Measurements from ENCODE around the gene CDCA5. TPM values are rescaled to one million over a fixed set of nuclear protein-coding genes. Genes with fewer than 3 reads are reported as not detected.

The CDCA5 gene
- total RNA-seq, 3 donors from 2014 or later (not counting 1 experiment from before 2014, with no cell fraction given): 3.3 to 6.8 (median 3.8) TPM

DNA sequence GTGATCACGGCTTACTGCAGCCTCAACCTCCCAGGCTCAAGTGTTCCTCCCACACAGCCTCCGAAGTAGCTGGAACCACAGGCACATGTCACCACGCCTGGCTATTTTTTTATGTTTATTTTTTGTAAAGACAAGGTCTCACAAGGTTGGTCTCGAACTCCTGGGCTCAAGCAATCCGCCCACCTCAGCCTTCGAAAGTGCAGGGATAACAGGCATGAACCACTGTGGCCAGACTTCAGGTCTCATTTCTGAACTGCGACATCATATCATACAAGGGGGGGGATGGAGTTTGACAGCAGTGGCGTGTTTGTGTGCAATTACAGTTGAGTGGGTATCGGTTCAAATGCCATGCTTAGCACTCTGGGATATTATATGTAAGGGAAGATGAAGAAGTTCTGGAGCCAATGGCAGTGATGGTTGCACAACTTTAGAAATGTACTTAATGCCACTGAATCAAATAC, 32.4 kb downstream of the CDCA5 start:
- peaks cover 0 to 6% of the 10 kb centered on the region in 2 donors for H3K27me3 Mint-ChIP-seq (ENCODE audit: low read depth in 2 of 2)
- H3K27me3 ChIP-seq (ENCODE audit: control insufficient read depth, insufficient read depth, low read length): no peaks in the 10 kb centered on the region
- H3K4me1 Mint-ChIP-seq: peaks cover 16 to 24% of the 10 kb centered on the region in 2 donors
- intact Hi-C loops (cut with micrococcal nuclease): no loop called here
- H3K4me3 Mint-ChIP-seq: no peak overlapping the region
- no peaks in the 10 kb centered on the region for H3K36me3 ChIP-seq (ENCODE audit: control insufficient read depth, insufficient read depth, low read length)
- H3K27ac ChIP-seq (ENCODE audit: low read length): no peak overlapping the region
- no peak for TF ChIP-seq CTCF (IDR thresholded peaks at IDR 0.05)
- no peaks in the 10 kb centered on the region for H3K36me3 Mint-ChIP-seq
- peaks cover 30% of the 10 kb centered on the region for H3K4me1 ChIP-seq (ENCODE audit: control insufficient read depth, insufficient read depth, low read length)
- WGBS (ENCODE audit: insufficient coverage): 78% methylated on average over 9 of the region's 9 CpGs
- H3K4me3 ChIP-seq (ENCODE audit: low read length): no peak overlapping the region
- DNase-seq: no peak
- no peak overlapping the region for H3K27ac Mint-ChIP-seq
- no peaks in the 10 kb centered on the region for H3K9me3 ChIP-seq (ENCODE audit: control insufficient read depth, insufficient read depth, low read length)
- H3K9me3 Mint-ChIP-seq: no peaks in the 10 kb centered on the region
- no peak for ATAC-seq

DNA sequence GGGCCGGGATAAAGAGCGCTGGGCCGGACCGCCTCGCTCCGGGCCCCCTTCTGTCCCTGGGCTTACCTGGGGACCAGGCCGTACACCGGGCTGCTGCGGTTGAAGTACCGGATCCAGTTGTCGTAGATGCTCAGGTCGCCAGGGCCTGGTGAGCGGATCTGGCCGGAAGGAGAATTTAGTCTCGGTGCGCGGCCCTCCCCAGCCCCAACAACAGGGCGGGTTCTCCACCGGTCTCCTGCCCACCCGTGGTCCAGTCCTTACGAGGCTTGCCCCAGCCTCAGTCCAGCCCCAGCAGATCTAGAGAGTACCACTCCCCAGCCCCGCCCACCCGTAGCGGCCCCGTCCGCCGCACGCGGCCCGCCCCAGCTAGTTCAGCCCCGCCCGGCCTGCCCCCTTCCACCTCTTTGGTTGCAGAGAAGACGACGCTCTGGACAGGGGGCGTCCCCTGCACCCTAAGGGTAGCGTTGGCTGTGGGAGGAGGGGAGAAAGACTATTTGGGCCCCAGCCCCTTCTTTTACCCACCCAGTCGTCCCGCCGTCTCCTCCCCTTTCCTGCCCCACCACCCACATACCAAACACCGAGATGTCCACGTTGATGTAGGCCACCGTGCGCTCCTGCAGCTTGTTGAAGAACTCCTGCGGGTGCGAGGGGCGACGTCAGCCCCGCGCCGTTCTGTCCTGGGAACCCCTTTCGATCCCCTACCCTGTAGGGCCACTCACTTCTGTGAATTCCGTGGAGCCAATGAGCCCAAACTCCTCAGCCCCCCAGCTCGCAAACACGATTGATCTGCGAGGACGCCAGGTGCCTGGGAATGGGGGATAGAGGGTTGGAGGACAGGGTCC, 36.0 kb downstream of the CDCA5 start:
- DNase-seq: peak; percentile 27 to 44
- ATAC-seq: peak; percentile 75 to 86 (median 84)
- H3K9me3 Mint-ChIP-seq: no peaks in the 10 kb centered on the region
- H3K36me3 Mint-ChIP-seq: no peaks in the 10 kb centered on the region
- peaks cover 5% of the 10 kb centered on the region for H3K36me3 ChIP-seq (ENCODE audit: control insufficient read depth, insufficient read depth, low read length)
- peaks cover 26% of the 10 kb centered on the region for H3K4me1 ChIP-seq (ENCODE audit: control insufficient read depth, insufficient read depth, low read length)
- H3K4me1 Mint-ChIP-seq: peaks cover 14 to 28% of the 10 kb centered on the region in 2 donors
- no peaks in the 10 kb centered on the region for H3K9me3 ChIP-seq (ENCODE audit: control insufficient read depth, insufficient read depth, low read length)
- intact Hi-C loops (cut with micrococcal nuclease): no loop called here
- 26% methylated on average over 43 of the region's 56 CpGs for WGBS (ENCODE audit: insufficient coverage)
- peak overlapping the region; percentile 90 for H3K4me3 Mint-ChIP-seq
- no peak for TF ChIP-seq CTCF (IDR thresholded peaks at IDR 0.05)
- peak overlapping the region; percentile 55 for H3K4me3 ChIP-seq (ENCODE audit: low read length)
- H3K27ac ChIP-seq (ENCODE audit: low read length): peak overlapping the region; percentile 40
- no peaks in the 10 kb centered on the region for H3K27me3 ChIP-seq (ENCODE audit: control insufficient read depth, insufficient read depth, low read length)
- peak overlapping the region; percentile 50 to 85 for H3K27ac Mint-ChIP-seq
- H3K27me3 Mint-ChIP-seq (ENCODE audit: low read depth in 2 of 2): no peaks in the 10 kb centered on the region

GRCh38 chr11:65045728-65046127, 38.1 kb downstream of the CDCA5 start:
- Histone ChIP-seq H3K4me3 (ENCODE audit: low read length) (no peak overlapping the region), H3K36me3 (ENCODE audit: control insufficient read depth, insufficient read depth, low read length) (peaks cover 5% of the 10 kb centered on the region), H3K27ac (ENCODE audit: low read length) (no peak overlapping the region), H3K9me3 (ENCODE audit: control insufficient read depth, insufficient read depth, low read length) (no peaks in the 10 kb centered on the region), H3K27me3 (ENCODE audit: control insufficient read depth, insufficient read depth, low read length) (no peaks in the 10 kb centered on the region), H3K4me1 (ENCODE audit: control insufficient read depth, insufficient read depth, low read length) (peaks cover 36% of the 10 kb centered on the region)
- Mint-ChIP-seq H3K4me1 (peaks cover 16 to 30% of the 10 kb centered on the region in 2 donors), H3K27ac (no peak overlapping the region), H3K27me3 (ENCODE audit: low read depth in 2 of 2) (no peaks in the 10 kb centered on the region), H3K9me3 (no peaks in the 10 kb centered on the region), H3K4me3 (no peak overlapping the region), H3K36me3 (no peaks in the 10 kb centered on the region)
- 95% methylated on average over 7 of the region's 7 CpGs for WGBS (ENCODE audit: insufficient coverage)
- no peak for DNase-seq
- intact Hi-C loops (cut with micrococcal nuclease): no loop called here
- no peak for TF ChIP-seq CTCF (IDR thresholded peaks at IDR 0.05)
- no peak for ATAC-seq
